HG03175 (cell line): ENCODE measurements around the gene PCED1B.
"Not testable (repeated sequence)": the region's sequence is repeated elsewhere in the genome, so short reads cannot be mapped to it uniquely, and the experiment has no call there.

Experiments
- ATAC-seq: cut with Tn5 transposase; IDR thresholded peaks from one replicate; pipeline ENCODE4 v1.9.1; 2021; ENCODE audit warnings: mild to moderate bottlenecking, moderate library complexity; ENCODE audit not compliant: unreplicated experiment

PCED1B gene

DNA sequence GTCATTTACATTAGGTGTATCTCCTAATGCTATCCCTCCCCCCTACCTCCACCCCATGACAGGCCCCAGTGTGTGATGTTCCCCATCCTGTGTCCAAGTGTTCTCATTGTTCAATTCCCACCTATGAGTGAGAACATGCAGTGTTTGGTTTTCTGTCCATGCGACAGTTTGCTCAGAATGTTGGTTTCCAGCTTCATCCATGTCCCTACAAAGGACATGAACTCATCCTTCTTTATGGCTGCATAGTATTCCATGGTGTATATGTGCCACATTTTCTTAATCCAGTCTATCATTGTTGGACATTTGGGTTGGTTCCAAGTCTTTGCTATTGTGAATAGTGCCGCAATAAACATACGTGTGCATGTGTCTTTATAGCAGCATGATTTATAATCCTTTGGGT is 37.9 kb downstream of the PCED1B start:
- ATAC-seq, result not testable (repeated sequence)

DNA sequence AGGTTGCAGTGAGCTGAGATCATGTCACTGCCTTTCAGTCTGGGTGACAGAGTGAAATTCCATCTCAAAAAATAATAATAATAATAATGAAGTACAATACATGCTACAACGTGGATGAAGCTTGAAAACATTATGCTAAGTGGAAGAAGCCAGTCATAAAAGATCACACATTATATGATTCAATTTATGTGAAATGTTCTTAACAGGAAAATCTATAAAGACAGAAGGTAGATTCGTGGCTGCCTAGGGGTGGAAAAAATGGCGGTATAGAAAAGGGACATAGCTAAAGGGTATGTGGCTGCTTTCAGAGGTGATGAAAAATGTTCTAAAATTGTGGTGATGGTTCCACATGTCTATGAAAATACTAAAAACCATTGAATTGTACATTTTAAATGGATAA is 41.3 kb downstream of the PCED1B start:
- no peak for ATAC-seq

DNA sequence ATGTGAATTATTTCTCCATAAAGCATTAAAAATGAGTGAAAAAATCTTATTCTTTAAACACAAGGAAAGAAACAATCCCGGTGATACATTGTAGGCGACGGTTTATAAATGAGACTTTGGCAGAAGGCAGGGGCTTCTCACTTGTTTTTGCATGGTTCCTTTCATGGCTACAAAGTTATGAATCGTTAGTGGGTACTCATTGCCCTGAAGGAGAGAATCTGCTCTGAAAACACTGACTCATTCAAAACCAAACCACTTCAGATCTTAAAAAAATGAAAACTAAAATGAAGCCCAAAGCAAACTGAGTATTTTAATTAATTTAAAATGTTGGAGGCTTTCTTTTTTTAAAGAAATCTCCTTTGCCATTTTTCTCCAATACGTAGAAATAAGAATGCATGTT is 41.7 kb downstream of the PCED1B start:
- no peak for ATAC-seq

DNA sequence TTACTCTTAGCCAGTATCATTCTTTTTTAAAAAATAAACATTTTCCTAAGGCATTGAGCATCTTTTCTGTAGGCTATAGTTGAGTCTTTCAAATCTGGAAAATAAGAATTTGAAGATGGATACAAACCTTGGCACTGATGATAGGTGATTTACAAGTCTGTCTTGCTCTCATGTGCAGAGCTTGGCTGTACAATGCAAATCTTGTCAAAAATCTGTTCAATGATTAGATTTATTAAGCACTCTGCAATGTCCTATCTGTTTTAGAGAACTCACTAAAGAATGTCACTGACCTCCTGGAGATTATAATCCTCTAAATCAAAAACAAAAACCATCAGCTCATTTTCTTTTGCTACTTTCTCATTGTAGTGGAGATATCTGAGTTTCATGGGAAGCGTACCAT is 43.2 kb downstream of the PCED1B start:
- ATAC-seq, result no peak

DNA sequence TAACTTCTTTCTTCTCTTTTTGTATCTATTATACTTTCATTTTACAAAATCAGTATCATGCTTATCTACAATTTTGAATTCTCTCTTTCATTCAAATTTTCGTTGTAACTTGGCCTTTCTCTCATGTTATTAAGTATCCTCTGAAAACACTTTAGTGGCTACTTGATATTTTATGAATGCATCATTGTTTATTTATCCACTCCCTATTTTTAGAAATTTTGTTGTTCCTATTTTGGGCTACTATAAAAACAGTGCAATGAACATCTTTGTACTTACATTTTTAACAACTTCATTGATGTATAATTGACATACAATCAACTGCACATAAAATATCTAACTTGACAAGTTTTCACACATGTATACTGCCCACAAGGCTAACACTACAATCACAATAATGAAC is 44.3 kb downstream of the PCED1B start:
- no peak for ATAC-seq

DNA sequence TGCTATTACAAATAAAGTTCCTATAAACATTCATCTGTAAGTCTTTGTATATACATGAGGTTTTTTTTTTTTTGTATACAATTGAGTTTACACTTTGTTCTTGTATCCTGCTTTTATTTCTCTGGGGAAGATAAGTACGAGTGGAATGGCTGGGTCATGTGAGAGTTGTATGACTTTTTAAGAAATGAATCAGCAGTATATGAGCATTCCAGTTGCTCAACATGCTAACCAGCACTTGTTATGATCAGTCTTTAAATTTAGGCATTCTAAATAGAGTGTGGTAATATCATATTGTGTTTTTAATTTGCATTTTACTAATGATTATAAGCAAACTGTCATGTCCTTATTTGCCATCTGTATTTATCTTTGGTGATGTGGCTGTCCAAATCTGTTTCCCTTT is 45.0 kb downstream of the PCED1B start:
- ATAC-seq, result no peak

DNA sequence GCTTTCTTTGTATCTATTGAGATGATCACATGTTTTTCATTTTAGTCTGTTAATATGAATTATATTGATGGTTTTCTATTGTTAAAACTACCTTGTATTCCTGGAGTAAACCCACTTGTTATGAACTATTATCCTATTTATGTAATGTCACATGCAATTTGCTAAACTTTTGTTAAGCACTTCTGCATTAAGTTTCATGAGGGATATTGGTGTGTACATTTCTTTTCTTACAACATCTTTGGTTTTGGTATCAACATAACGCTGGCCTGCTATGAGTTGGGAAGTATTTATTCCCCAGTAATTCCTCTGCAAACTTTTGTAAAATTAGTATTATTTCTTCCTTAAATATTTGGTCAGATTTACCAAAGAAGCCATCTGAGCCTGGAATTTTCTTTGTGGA is 46.8 kb downstream of the PCED1B start:
- no peak for ATAC-seq

DNA sequence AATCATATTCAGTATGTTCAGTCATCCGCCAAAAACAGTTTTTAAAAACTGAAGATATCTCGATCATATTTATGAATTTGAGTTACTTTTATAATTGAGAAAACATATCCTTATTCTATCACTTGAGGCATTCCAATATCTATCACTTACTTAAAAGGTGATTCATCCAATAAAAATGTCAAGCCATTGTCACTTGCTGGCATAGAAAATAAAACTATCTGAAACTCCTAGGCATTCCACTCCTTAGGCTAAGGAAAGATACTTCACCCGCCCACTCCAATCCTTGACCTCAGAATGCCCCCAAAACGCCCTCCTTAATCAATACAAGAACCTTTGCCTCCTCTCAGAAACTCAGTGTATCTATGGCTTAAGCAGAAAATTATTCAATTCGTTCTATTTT is 51.6 kb downstream of the PCED1B start:
- no peak for ATAC-seq

DNA sequence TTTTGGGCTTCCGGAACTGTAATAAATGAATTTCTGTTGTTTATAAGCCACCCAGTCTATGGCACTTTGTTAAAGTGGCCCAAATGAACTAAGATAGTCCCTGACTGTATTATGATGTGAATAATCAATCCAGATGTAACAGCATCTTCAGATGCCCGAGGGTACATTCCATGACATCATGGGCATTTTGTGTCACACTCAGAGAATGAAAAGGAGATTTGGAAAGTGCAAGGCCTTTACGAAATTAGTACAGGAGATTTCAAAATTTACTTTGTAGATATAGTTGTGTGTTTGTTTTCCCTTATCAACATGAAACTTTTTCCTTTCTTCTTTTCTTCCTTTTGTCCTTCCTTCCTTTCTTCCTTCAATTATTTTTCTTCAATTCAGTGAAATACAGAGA is 54.6 kb downstream of the PCED1B start:
- no peak for ATAC-seq

DNA sequence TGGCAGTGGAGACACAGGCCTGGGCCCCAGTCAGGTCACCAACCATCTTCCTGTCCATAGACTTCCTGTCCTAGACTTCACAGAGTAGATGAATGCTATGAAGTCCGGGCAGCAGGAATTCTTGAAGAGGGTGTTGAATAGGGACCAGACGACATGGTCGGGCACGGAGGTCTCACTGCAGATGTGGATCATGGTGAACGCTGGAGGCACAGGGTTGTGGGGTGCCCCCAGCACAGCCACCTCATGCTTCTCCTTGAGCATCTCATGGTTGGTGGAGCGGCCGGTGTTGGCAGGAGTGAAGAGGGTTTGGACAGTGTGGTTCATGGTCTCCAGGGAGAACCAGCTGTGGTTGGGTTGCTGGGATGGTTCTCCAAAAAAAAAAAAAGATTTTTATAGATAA is 56.2 kb downstream of the PCED1B start:
- ATAC-seq, result no peak

DNA sequence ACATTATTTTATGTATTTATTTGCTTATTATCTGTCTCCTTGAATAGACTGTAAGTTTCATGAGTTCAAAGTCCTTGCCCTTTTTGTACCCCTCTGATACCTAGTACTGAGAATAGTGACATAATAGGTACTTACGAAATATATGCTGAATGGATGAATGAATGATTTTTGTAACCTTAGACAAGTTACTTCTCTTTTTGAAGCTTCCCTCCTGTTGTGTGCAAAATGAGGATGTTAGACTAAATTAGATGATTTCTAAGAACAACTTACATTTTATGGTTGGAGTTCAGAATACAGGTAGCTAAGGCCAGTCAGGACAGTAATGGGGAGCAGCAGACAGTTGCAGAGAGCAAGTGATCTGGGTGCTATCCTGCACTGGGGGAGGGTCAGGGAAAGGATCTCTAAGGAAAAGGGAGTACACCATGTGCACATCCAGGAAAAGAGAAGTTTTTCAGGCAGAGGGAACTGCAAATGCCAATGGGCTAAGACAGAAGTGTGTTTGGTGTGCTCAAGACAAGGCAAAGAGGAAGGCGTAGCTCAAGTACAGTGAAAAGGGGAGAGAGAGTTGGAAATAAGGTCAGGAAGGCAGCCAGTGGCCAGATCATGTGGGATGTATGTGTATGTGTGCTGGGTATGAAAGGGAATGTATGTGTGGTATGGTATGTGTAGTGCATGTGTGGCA is 59.7 kb downstream of the PCED1B start:
- no peak for ATAC-seq

DNA sequence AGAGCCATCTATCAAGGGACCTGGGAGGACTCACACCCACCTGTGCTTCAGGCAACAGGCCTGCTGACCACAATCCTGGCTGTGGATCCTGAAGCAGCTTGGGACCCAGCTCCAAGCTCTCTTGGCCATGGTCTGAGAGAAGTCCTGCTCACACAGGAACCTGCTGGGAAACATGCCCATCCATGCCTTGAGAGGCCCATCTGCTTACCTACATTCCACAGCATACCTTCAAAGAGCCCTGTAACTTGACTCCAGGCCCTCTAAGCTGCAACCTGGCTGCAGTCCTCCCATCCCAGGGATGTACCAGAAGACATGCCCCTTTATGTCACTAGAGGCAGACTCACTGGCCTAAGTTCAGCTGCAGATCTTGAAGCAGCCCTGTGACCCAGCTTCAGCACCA is 62.0 kb downstream of the PCED1B start:
- no peak for ATAC-seq

DNA sequence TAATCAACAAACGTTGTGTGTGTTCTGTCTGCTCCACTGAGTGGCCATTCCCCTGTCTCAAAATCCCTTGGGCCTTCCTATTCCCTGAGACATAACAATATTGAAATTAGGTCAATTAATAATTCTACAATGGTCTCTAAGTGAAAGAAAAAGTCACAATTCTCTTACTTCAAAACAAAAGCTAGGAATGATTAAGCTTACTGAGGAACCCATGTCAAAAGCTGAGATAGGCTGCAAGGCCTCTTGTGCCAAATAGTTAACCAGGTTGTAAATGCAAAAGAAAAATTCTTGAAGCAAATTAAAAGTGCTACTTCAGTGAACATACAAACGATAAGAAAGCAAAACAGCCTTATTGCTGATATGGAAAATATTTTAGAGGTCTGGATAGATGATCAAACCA is 65.3 kb downstream of the PCED1B start:
- no peak for ATAC-seq

DNA sequence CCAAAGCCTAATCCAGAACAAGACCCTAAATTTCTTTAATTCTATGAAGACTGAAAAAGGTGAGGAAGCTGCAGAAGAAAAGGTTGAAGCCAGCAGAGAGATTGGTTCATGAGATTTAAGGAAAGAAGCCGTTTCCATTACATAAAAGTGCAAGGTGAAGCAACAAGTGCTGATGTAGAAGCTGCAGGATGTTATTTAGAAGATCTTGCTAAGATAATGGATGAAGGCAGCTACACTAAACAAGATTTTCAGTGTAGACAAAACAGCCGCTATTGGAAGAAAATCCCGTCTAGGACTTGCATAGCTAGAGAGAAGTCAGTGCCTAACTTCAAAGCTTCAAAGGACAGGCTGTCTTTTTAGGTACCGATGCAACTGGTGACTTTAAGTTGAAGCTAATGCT is 65.8 kb downstream of the PCED1B start:
- ATAC-seq, result no peak

DNA sequence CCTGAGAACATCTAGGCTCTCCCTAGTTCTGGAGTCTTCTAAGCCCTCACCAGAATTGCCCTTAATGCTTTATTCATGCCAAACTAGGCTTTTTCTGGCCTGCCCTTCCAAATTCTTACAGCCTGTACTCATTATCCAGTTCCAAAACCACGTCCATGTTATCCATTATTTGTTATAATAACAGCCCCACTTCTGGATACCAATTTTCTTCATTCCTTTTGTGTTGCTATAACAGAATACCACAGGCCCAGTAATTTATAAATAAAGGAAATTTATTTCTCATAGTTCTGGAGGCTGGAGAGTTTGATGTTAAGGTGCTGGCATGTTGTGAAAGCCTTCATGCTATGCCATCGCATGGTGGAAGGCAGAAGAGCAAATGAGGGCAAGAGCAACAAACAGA is 68.3 kb downstream of the PCED1B start:
- ATAC-seq, result no peak

DNA sequence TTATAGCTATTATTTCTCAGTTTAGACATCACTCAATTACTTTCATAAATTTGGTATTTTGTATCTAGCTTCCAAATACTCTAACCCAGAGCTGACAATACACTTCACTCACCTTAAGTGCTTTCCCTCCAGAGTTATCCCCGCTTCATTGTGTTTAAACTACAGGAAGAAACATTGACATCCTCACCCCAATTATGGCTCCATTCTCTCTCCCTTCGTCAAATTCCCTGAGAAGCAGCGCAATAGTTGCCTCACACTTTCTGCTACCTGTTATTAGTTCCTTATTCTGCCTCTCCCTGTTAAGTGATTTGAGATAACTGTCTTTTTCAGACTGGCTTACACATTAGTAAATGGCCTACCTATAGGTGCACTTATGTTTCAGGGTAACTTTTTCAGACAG is 69.7 kb downstream of the PCED1B start:
- ATAC-seq, result no peak

DNA sequence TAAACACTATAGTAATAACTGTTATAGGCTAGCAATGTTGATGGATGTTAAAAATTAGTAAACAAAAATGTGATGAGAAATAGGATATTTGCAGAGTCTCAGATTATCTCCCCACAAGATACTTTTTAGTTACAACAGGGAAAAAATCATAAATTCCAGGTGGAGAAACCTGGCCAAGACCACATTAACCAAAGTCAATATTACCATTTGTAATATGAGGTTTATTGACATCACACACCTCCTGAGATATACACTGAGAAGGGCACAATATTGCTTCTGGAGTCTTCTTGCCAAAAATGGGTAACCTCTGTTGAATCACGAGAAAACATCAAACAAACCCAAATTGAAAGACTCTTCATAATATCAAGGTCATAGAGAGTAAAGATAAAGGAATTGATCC is 72.7 kb downstream of the PCED1B start:
- ATAC-seq, result no peak

DNA sequence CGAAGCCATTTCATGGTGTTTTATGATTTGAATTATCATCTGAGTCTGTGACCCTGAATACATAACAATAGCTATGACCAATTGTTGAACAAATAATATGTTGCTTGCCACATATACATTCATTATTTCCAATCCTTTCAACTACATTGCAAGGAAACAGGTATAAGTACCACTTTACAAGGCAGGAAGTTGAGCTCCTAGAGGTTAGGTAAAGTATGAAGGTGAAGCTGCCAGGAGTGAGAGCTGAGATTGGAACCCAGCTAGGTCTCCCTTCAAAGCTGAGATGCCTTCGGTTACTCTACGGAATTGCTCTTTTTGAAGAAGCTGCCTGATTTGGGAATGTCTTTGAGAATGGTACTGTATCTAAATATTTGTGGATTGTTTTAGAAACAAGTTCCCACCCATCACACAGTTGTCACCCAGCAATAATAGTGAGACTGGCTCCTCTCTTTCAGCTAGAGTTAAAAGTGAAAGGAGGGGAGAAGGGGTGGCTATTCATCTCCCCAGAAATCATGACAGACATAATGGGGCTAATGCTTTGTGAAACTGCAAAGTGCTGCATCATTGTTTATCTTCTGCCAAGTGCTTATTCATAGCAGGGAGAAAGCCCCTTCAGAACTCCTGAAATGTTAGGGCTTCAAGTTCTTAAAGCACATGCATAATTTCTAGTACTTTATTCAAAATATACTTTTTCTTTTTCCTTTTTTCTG is 76.2 kb downstream of the PCED1B start:
- no peak for ATAC-seq

DNA sequence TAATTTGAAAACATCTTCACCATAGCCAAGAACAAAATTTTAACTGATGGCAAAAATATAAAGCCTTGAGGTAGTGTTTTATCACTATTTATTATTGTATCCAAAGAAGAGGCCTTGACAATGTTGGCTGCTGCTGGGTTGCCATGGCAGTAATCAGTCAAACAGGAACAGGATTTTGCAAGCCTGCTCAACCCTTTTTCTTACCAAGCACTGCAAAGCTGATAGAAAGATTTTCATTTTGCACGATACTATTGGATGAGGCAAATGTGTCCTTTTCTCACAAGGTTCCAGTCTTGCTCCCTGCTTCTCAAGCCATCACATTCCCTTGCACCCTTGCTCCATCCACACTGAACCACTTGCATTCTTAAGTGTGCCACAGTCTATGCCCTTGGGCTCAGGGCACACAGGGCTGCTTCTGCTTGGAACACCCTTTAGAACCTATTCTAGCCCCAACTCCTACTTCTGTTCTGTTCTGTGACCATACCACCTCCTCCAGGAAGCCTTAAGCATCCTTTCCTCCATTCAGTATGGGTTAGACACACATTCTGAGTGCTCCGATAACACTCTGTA is 76.8 kb downstream of the PCED1B start:
- no peak for ATAC-seq

DNA sequence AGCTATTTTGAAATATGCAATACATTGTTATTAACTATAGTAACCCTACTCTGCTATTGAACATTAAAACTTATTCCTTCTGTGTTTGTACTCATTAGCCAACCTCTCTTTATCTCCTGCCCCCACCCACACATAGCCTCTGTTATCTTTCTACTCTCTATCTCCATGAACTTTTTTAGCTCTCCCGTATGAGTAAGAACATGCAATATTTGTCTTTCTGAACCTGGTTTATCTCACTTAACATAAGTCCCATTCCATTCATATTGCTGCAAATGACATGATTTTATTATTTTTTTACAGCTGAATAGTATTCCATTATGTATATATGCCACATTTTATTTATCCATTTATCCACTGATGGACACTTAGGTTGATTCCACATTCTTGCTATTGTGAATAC is 79.4 kb downstream of the PCED1B start:
- ATAC-seq, result no peak

DNA sequence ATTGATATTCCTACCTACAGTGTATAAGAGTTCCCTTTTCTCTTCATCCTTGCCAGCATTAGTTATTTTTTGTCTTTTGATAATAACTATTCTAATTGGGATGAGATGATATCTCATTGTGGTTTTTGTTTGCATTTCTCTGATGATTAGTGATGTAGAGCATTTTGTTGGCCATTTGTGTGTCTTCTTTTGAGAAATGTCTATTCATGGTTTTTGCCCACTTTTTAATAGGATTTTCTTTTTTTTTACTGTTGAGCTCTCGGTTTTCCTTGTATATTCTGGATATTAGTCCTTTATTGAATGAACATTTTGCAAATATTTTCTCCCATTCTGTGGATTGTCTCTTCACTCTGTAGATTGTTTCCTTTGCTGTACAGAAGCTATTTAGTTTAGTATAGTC is 79.9 kb downstream of the PCED1B start:
- ATAC-seq, result no peak
